ENCODE data around the gene ACTL7B. TPM values are rescaled to one million over a fixed set of nuclear protein-coding genes. Genes with fewer than 3 reads are reported as not detected.

The ACTL7B gene
- total and polyA plus RNA-seq, 10 of the 15 experiments (the other 5 are each of a cell fraction or from before 2014, with no cell fraction given), result not detected

GRCh38 chr9:108882052-108882888, 26.5 kb upstream of the ACTL7B start:
- ChIA-PET POLR2A (no interaction called here), CTCF (interaction anchor here (0.6 to 1.2 kb wide), 3 partner anchors 10 to 560 kb away, joined by 4 read pairs; no protein-coding TSS in a partner anchor), RAD21 (ENCODE audit: unreplicated experiment) (no interaction called here), SMC1A (ENCODE audit: uncharacterized antibody, unreplicated experiment) (no interaction called here)
- Histone ChIP-seq H3K4me2 (ENCODE audit: control insufficient read depth, insufficient read depth) (no peak overlapping the region), H3K79me2 (ENCODE audit: control insufficient read depth, insufficient read depth, low read length) (no peaks in the 10 kb centered on the region), H3K4me3 (no peak overlapping the region), H2AFZ (ENCODE audit: control insufficient read depth, low read depth, low read length) (no peak overlapping the region), H3K9me3 (replicated peaks; ENCODE audit: control insufficient read depth, insufficient read depth, low read length) (no peaks in the 10 kb centered on the region), H3K27ac (ENCODE audit: control insufficient read depth, insufficient read depth) (no peak overlapping the region), H3K27me3 (replicated peaks in 1 of 2; ENCODE audit: control insufficient read depth in 2 of 2, insufficient read depth in 2 of 2, low read length in 1 of 2) (no peaks in the 10 kb centered on the region), H3K36me3 (ENCODE audit: control insufficient read depth in 2 of 2, insufficient read depth in 2 of 2, low read length in 1 of 2) (peaks cover 4 to 13% of the 10 kb centered on the region in 2 experiments), H3K4me1 (ENCODE audit: control insufficient read depth, insufficient read depth, low read length) (peaks cover 8% of the 10 kb centered on the region), H3K9ac (ENCODE audit: control insufficient read depth, insufficient read depth, low read length) (no peak overlapping the region), H4K20me1 (ENCODE audit: control insufficient read depth, insufficient read depth) (no peaks in the 10 kb centered on the region)
- ATAC-seq (no peak), FAIRE-seq (no peak), DNase-seq (ENCODE audit: low read depth, low spot score) (no peak)
- BruUV-seq (replicated peaks), result no TSS peak
- WGBS (ENCODE audit: insufficient coverage, insufficient replicate concordance, low lambda C conversion rate, missing lambda C conversion rate), result 100% methylated on average over 6 of the region's 6 CpGs
- TF ChIP-seq STAT1 (conservative IDR thresholded peaks at IDR 0.05) (no peak), RFX5 (IDR thresholded peaks at IDR 0.05; ENCODE audit: low read depth, low read length) (no peak), BACH1 (IDR thresholded peaks at IDR 0.05; ENCODE audit: borderline replicate concordance) (no peak), CUX1 (IDR thresholded peaks at IDR 0.05; ENCODE audit: insufficient replicate concordance, low read depth, low read length) (no peak), FOXM1 (IDR thresholded peaks at IDR 0.05; ENCODE audit: low read depth, low read length) (no peak), IRF4 (IDR thresholded peaks at IDR 0.05; ENCODE audit: low read depth, low read length) (no peak), MEF2A (IDR thresholded peaks at IDR 0.05; ENCODE audit: insufficient read depth, low read depth, low read length) (no peak)
- in situ Hi-C loops (cut with MboI) (no loop called here), intact Hi-C loops (cut with micrococcal nuclease; ENCODE audit: unreplicated experiment) (no loop called here)
